ENCODE measurements around the gene FAM13A. TPM values are rescaled to one million over a fixed set of nuclear protein-coding genes. Genes with fewer than 3 reads are reported as not detected.

FAM13A gene
- total and polyA plus RNA-seq, 2 donors (not counting 1 experiment from before 2014, with no cell fraction given) = 0.51 to 2.1 TPM

DNA sequence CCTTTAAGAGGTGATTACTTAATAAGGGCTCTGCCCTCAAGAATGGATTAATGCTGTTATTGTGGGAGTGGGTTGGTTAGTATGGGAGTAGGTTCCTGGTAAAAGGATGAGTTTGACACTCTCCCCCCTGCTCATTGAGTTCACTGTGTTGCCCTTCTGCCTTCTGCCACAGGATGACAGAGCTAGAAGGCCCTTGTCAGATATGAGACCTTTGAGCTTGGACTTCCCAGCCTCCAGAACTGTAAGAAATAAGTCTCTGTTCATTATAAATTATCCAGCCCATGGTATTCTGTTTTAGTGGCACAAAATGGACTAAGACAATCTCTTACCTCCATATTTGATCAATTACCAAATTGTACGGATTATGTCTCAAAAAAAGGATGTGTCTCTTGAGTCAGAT, 245.1 kb downstream of the FAM13A start:
- TF ChIP-seq, protein P1, sequence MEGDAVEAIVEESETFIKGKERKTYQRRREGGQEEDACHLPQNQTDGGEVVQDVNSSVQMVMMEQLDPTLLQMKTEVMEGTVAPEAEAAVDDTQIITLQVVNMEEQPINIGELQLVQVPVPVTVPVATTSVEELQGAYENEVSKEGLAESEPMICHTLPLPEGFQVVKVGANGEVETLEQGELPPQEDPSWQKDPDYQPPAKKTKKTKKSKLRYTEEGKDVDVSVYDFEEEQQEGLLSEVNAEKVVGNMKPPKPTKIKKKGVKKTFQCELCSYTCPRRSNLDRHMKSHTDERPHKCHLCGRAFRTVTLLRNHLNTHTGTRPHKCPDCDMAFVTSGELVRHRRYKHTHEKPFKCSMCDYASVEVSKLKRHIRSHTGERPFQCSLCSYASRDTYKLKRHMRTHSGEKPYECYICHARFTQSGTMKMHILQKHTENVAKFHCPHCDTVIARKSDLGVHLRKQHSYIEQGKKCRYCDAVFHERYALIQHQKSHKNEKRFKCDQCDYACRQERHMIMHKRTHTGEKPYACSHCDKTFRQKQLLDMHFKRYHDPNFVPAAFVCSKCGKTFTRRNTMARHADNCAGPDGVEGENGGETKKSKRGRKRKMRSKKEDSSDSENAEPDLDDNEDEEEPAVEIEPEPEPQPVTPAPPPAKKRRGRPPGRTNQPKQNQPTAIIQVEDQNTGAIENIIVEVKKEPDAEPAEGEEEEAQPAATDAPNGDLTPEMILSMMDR (IDR thresholded peaks at IDR 0.05) = no peak
- no peak for TF ChIP-seq EZH2 (IDR thresholded peaks at IDR 0.05; ENCODE audit: borderline replicate concordance, insufficient read depth, low read depth, low read length, poor library complexity, severe bottlenecking)
- Histone ChIP-seq H2AFZ (ENCODE audit: insufficient read depth, low read depth, low read length, poor library complexity, severe bottlenecking) (no peak overlapping the region), H3K9me3 (ENCODE audit: control extremely low read depth in 1 of 3, control insufficient read depth in 2 of 3, insufficient read depth in 1 of 3, low read length in 2 of 3) (no peaks in the 10 kb centered on the region), H3K4me3 (ENCODE audit: control extremely low read depth in 1 of 5, extremely low read depth in 1 of 5, insufficient read depth in 1 of 5, low read depth in 2 of 5, low read length in 4 of 5) (no peak overlapping the region), H3K4me1 (ENCODE audit: control insufficient read depth in 2 of 2, insufficient read depth in 2 of 2, low read length in 2 of 2) (no peaks in the 10 kb centered on the region), H3K79me2 (ENCODE audit: control insufficient read depth, insufficient read depth, low read length) (no peaks in the 10 kb centered on the region), H4K20me1 (ENCODE audit: control insufficient read depth, insufficient read depth, low read length, poor library complexity, severe bottlenecking) (no peaks in the 10 kb centered on the region), H3K27ac (ENCODE audit: low read length in 2 of 2) (no peak overlapping the region), H3K27me3 (replicated peaks in 1 of 4; ENCODE audit: control extremely low read depth in 1 of 4, control insufficient read depth in 3 of 4, insufficient read depth in 4 of 4, low read length in 3 of 4) (no peaks in the 10 kb centered on the region), H3K9ac (ENCODE audit: low read length) (no peak overlapping the region), H3K4me2 (replicated peaks; ENCODE audit: low read depth, low read length, poor library complexity, severe bottlenecking) (no peak overlapping the region), H3K36me3 (replicated peaks in 1 of 2; ENCODE audit: control extremely low read depth in 1 of 2, control insufficient read depth in 1 of 2, extremely low read depth in 1 of 2, insufficient read depth in 2 of 2, low read length in 1 of 2) (no peaks in the 10 kb centered on the region)
- POLR2A ChIA-PET = no interaction called here
- H3K27ac Mint-ChIP-seq = no peak overlapping the region
- H3K9me3 Mint-ChIP-seq (ENCODE audit: insufficient read depth) = no peaks in the 10 kb centered on the region
- peaks cover 7% of the 10 kb centered on the region for H3K27me3 Mint-ChIP-seq
- no peak for ATAC-seq (ENCODE audit: low read depth)
- intact Hi-C loops (cut with micrococcal nuclease) = no loop called here
- no peaks in the 10 kb centered on the region for H3K4me1 Mint-ChIP-seq
- no peak overlapping the region for H3K4me3 Mint-ChIP-seq
- WGBS (ENCODE audit: insufficient coverage) = 83% methylated on average over 1 of the region's 1 CpG
- CTCF ChIA-PET = no interaction called here
- DNase-seq = no peak

DNA sequence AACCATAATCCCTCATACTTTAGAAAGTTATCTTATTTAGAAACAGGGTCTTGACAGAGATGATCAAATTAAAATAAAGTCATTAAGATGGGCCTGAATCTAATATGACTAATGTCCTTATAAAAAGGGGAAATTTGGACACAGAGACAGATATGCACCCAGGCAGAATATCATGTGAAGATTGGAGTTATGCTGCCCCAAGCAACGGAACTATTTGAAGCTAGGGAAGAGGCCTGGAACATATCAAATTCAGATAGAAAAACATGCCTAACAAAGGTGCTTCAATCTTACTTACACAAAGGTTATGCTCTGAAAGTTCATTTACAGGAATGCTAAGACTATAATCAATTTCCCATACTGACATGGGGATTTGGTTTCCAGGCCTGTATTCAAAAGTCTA, 246.7 kb downstream of the FAM13A start:
- no peaks in the 10 kb centered on the region for H4K20me1 ChIP-seq (ENCODE audit: control insufficient read depth, insufficient read depth, low read length, poor library complexity, severe bottlenecking)
- H3K27ac ChIP-seq (ENCODE audit: low read length in 2 of 2) = no peak overlapping the region
- intact Hi-C loops (cut with micrococcal nuclease) = no loop called here
- H3K9me3 Mint-ChIP-seq (ENCODE audit: insufficient read depth) = no peaks in the 10 kb centered on the region
- no peak overlapping the region for H3K4me3 Mint-ChIP-seq
- no peak for DNase-seq
- H3K27ac Mint-ChIP-seq = no peak overlapping the region
- H3K4me3 ChIP-seq (ENCODE audit: control extremely low read depth in 1 of 5, extremely low read depth in 1 of 5, insufficient read depth in 1 of 5, low read depth in 2 of 5, low read length in 4 of 5) = no peak overlapping the region
- no peaks in the 10 kb centered on the region for H3K4me1 Mint-ChIP-seq
- POLR2A ChIA-PET = no interaction called here
- TF ChIP-seq, protein P1 (IDR thresholded peaks at IDR 0.05) = no peak
- TF ChIP-seq EZH2 (IDR thresholded peaks at IDR 0.05; ENCODE audit: borderline replicate concordance, insufficient read depth, low read depth, low read length, poor library complexity, severe bottlenecking) = no peak
- WGBS (ENCODE audit: insufficient coverage) = 80% methylated on average over 1 of the region's 1 CpG
- no peak for ATAC-seq (ENCODE audit: low read depth)
- H3K4me1 ChIP-seq (ENCODE audit: control insufficient read depth in 2 of 2, insufficient read depth in 2 of 2, low read length in 2 of 2) = no peaks in the 10 kb centered on the region
- no peak overlapping the region for H3K9ac ChIP-seq (ENCODE audit: low read length)
- no peaks in the 10 kb centered on the region for H3K9me3 ChIP-seq (ENCODE audit: control extremely low read depth in 1 of 3, control insufficient read depth in 2 of 3, insufficient read depth in 1 of 3, low read length in 2 of 3)
- H2AFZ ChIP-seq (ENCODE audit: insufficient read depth, low read depth, low read length, poor library complexity, severe bottlenecking) = no peak overlapping the region
- no peaks in the 10 kb centered on the region for H3K79me2 ChIP-seq (ENCODE audit: control insufficient read depth, insufficient read depth, low read length)
- H3K27me3 Mint-ChIP-seq = peaks cover 7% of the 10 kb centered on the region
- no peaks in the 10 kb centered on the region for H3K36me3 ChIP-seq (replicated peaks in 1 of 2; ENCODE audit: control extremely low read depth in 1 of 2, control insufficient read depth in 1 of 2, extremely low read depth in 1 of 2, insufficient read depth in 2 of 2, low read length in 1 of 2)
- CTCF ChIA-PET = interaction anchor here (1.6 kb wide), 1 partner anchor 9 kb away, joined by 3 read pairs; no protein-coding TSS in a partner anchor
- no peak overlapping the region for H3K4me2 ChIP-seq (replicated peaks; ENCODE audit: low read depth, low read length, poor library complexity, severe bottlenecking)
- H3K27me3 ChIP-seq (replicated peaks in 1 of 4; ENCODE audit: control extremely low read depth in 1 of 4, control insufficient read depth in 3 of 4, insufficient read depth in 4 of 4, low read length in 3 of 4) = no peaks in the 10 kb centered on the region
